GM12878 (cell line): Measurements from ENCODE around the gene LMX1B. TPM values are rescaled to one million over a fixed set of nuclear protein-coding genes. Genes with fewer than 3 reads are reported as not detected.

Source experiments
- ATAC-seq: fragments of 200-7000 bp; cut with Tn5 transposase; 3 replicates; pipeline ENCODE4 v1.9.1; 2020; ENCODE audit warnings: mild to moderate bottlenecking, moderate library complexity
- BruUV-seq: library from RNA; stranded (reverse); fragments of 400-500 nt; replicated peaks from 2 replicates; lab custom pipeline; 2021; lab: Mats Ljungman, UMichigan
- CTCF ChIA-PET: fragments of 300-600 bp; sonication (Branson Sonifier 250); formaldehyde crosslinking; extraction: SDS; loops from one replicate; lab custom pipeline; 2021; ENCODE audit warnings: inconsistent platforms; lab: Yijun Ruan, JAX
- POLR2A ChIA-PET: fragments of 350-600 bp; formaldehyde crosslinking; extraction: SDS; loops from one replicate; lab custom pipeline; 2021; ENCODE audit warnings: inconsistent platforms; lab: Charles Lee
- RAD21 ChIA-PET: fragments of 300-600 bp; sonication (Branson Sonifier 250); formaldehyde crosslinking; loops from one replicate; lab custom pipeline; 2023; ENCODE audit warnings: antibody characterized with exemption; ENCODE audit not compliant: unreplicated experiment; lab: Charles Lee
- SMC1A ChIA-PET: fragments of 300-600 bp; sonication (Branson Sonifier 250); formaldehyde crosslinking; loops from one replicate; lab custom pipeline; 2023; ENCODE audit not compliant: unreplicated experiment, uncharacterized antibody; lab: Charles Lee
- DNase-seq: peaks from one replicate; pipeline ENCODE4 v3.0.0-alpha.2; 2011; ENCODE audit warnings: low read depth, low spot score
- FAIRE-seq: peaks from 3 replicates; lab custom pipeline; 2011; peaks lifted over from hg19 to GRCh38; lab: Jason Lieb, UNC
- H2AFZ ChIP-seq: 2 replicates; pipeline ENCODE4 v1.6.0; 2011; ENCODE audit warnings: low read depth, low read length, control low read depth; ENCODE audit not compliant: control insufficient read depth
- H3K27ac ChIP-seq: 2 replicates; pipeline ENCODE4 v1.5.1; 2011; ENCODE audit warnings: control low read depth; ENCODE audit not compliant: control insufficient read depth, insufficient read depth
- H3K27me3 ChIP-seq, 2 experiments: replicated peaks in 1 of 2; 2 replicates each; pipeline versions ENCODE4 v1.6.0 to v1.6.1; 2011; ENCODE audit warnings: low read length in 1 of 2; ENCODE audit not compliant: control insufficient read depth in 2 of 2, insufficient read depth in 2 of 2
- H3K36me3 ChIP-seq, 2 experiments: 2 replicates each; pipeline ENCODE4 v1.5.1; 2011; ENCODE audit warnings: low read length in 1 of 2; ENCODE audit not compliant: control insufficient read depth in 2 of 2, insufficient read depth in 2 of 2
- H3K4me1 ChIP-seq: 2 replicates; pipeline ENCODE4 v1.6.1; 2011; ENCODE audit warnings: mild to moderate bottlenecking, low read length, moderate library complexity, mixed read lengths; ENCODE audit not compliant: control insufficient read depth, insufficient read depth
- H3K4me2 ChIP-seq: 2 replicates; pipeline ENCODE4 v1.6.0; 2011; ENCODE audit warnings: control low read depth; ENCODE audit not compliant: control insufficient read depth, insufficient read depth
- H3K4me3 ChIP-seq: fragments of 200-600 bp; sonication (generic); 2 replicates; pipeline ENCODE4 v1.5.1; 2016
- H3K79me2 ChIP-seq: 2 replicates; pipeline ENCODE4 v1.6.0; 2011; ENCODE audit warnings: low read length; ENCODE audit not compliant: control insufficient read depth, insufficient read depth
- H3K9ac ChIP-seq: 2 replicates; pipeline ENCODE4 v1.8.0; 2011; ENCODE audit warnings: low read length, control low read depth, mixed read lengths; ENCODE audit not compliant: control insufficient read depth, insufficient read depth
- H3K9me3 ChIP-seq: replicated peaks from 3 replicates; pipeline ENCODE4 v1.5.1; 2011; ENCODE audit warnings: mild to moderate bottlenecking, low read length; ENCODE audit not compliant: control insufficient read depth, insufficient read depth
- H4K20me1 ChIP-seq: 2 replicates; pipeline ENCODE4 v1.6.0; 2011; ENCODE audit not compliant: control insufficient read depth, insufficient read depth
- ATF7 ChIP-seq: fragments of 450-650 bp; IDR thresholded peaks from 2 replicates; pipeline ENCODE4 v1.6.1; 2016; ENCODE audit warnings: low read depth, mild to moderate bottlenecking
- CBX5 ChIP-seq: sonication (generic); IDR thresholded peaks from 2 replicates; pipeline ENCODE4 v1.6.1; 2016; ENCODE audit warnings: low read depth, moderate library complexity, mild to moderate bottlenecking, inconsistent platforms
- CEBPB ChIP-seq, 2 experiments: fragments of 150-350 bp in 1 of 2; IDR thresholded peaks; 2 replicates each; pipeline ENCODE4 v1.6.1; 2012 to 2014; ENCODE audit warnings: low read depth in 2 of 2, low read length in 2 of 2, borderline replicate concordance in 1 of 2, inconsistent platforms in 1 of 2
- MYB ChIP-seq: fragments of 150-350 bp; IDR thresholded peaks from 2 replicates; pipeline ENCODE4 v1.6.1; 2014; ENCODE audit warnings: mild to moderate bottlenecking, low read depth, low read length, borderline replicate concordance
- NR2C2 ChIP-seq: IDR thresholded peaks from 2 replicates; pipeline ENCODE4 v1.6.1; 2011; ENCODE audit warnings: borderline replicate concordance, low read depth; ENCODE audit not compliant: control insufficient read depth, insufficient read length
- PBX3 ChIP-seq: IDR thresholded peaks from 2 replicates; pipeline ENCODE4 v1.6.1; 2011; ENCODE audit warnings: mild to moderate bottlenecking, low read depth, low read length, moderate library complexity; ENCODE audit not compliant: insufficient replicate concordance
- RCOR1 ChIP-seq: conservative IDR thresholded peaks from 2 replicates; pipeline ENCODE4 v1.6.1; 2012; ENCODE audit warnings: low read depth, low read length, improper control_type of control experiment
- YY1 ChIP-seq: IDR thresholded peaks from 2 replicates; pipeline ENCODE4 v1.6.1; 2011; ENCODE audit warnings: low read depth, mild to moderate bottlenecking, low read length
- ZBTB4 ChIP-seq: fragments of 450-650 bp; formaldehyde crosslinking; IDR thresholded peaks from 2 replicates; pipeline ENCODE4 v1.4.0; 2022; ENCODE audit warnings: mild to moderate bottlenecking, moderate library complexity
- ZNF24 ChIP-seq: fragments of 450-650 bp; IDR thresholded peaks from 2 replicates; pipeline ENCODE4 v1.6.1; 2017; ENCODE audit warnings: antibody characterized with exemption, mild to moderate bottlenecking
- ZNF274 ChIP-seq: IDR thresholded peaks from one replicate; pipeline ENCODE4 v1.8.0; 2011; ENCODE audit not compliant: insufficient read length, insufficient read depth
- ZSCAN29 ChIP-seq: fragments of 450-650 bp; IDR thresholded peaks from 2 replicates; pipeline ENCODE4 v1.6.1; 2017; ENCODE audit warnings: mild to moderate bottlenecking, moderate library complexity
- WGBS: methylation state at CpG from one replicate; pipeline ENCODE4 v1.1.6; 2016; ENCODE audit warnings: low lambda C conversion rate; ENCODE audit not compliant: insufficient replicate concordance, insufficient coverage; ENCODE audit errors: missing lambda C conversion rate; 5-methylcytosine and 5-hydroxymethylcytosine counted together
- in situ Hi-C: fragments of 300-500 bp; cut with MboI; formaldehyde crosslinking; loops from 9 replicates; pipeline ENCODE4 v1.14.3; 2018; ENCODE audit warnings: mixed read lengths
- intact Hi-C: fragments of 100-400 bp; cut with micrococcal nuclease; formaldehyde crosslinking; loops from one replicate; pipeline ENCODE4 v1.14.2; 2022; ENCODE audit not compliant: unreplicated experiment
- polyA plus RNA-seq, 11 experiments: library from polyadenylated mRNA; depleted of rRNA in 4 of 11; unstranded in 6 of 11; stranded (reverse) in 5 of 11; fragments of >200 nt; fragmentation: Nextera tagmentation in 4 of 11; fragmentation: Illumina TruSeq in 1 of 11; extraction: Ambion mirVana in 4 of 11; extraction: Trizol in 1 of 11; gene quantifications; 1 replicate in 1 of 11; 2 replicates in 10 of 11; pipeline versions ENCODE4 v1.2.1 to v1.2.3, GENCODE V29; 2011 to 2016; ENCODE audit warnings: inconsistent platforms in 2 of 11, missing spikeins in 2 of 11, low read depth in 1 of 11
- total RNA-seq, 4 experiments: library from RNA; depleted of rRNA in 3 of 4; stranded (reverse); fragments of >200 nt in 3 of 4; fragmentation: Illumina TruSeq in 1 of 4; extraction: Trizol in 1 of 4; gene quantifications; 2 replicates each; pipeline versions ENCODE4 v1.2.1 to v1.2.3, GENCODE V29; 2013 to 2021
- TF ChIP-seq, protein P1 (sequence below): IDR thresholded peaks from 2 replicates; pipeline ENCODE4 v1.6.1; 2011; ENCODE audit warnings: borderline replicate concordance, low read depth, mild to moderate bottlenecking, moderate library complexity, low read length; ENCODE audit not compliant: insufficient read depth, poor library complexity, severe bottlenecking
- TF ChIP-seq, protein P2 (sequence below): fragments of 450-650 bp; IDR thresholded peaks from 2 replicates; pipeline ENCODE4 v1.6.1; 2017; ENCODE audit warnings: mild to moderate bottlenecking, moderate library complexity

Gene LMX1B
- total and polyA plus RNA-seq, 10 of the 15 experiments (the other 5 are each of a cell fraction or from before 2014, with no cell fraction given): not detected

DNA sequence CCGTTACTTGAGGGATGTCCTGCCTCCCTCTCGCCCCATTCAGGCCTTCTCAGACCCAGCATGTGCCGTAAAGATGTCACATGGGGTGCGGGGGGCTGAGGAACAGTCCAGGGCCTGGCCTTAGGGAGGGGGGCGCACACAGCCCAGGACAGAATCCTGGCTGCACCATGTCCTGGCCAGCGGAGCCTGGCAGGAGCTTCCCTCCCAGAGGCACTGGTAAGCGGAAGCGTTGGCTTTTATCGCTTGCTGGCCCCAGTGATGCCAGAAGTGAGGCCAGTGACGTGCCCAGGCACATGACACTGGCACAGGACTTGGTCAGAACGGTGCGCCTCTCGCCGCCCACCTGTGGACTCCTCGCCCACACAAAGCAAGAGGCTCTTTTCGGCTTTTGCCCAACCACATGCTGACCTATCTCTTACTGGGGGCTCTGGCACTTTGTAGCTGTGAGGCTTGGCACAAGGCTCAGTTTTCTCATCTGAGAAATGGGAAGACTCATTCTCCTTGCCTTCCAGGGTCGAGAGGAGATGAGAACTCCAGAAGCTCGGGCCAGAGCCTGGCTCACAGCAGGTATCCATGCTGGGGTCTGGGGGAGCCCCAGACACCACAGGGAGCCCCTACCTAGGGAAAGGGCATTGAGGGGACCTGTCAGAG lies 59.0 kb downstream of the LMX1B start:
- ChIA-PET SMC1A (no interaction called here), CTCF (no interaction called here), POLR2A (no interaction called here), RAD21 (no interaction called here)
- no peak overlapping the region for H3K27ac ChIP-seq
- H4K20me1 ChIP-seq: no peaks in the 10 kb centered on the region
- WGBS: 18% methylated on average over 14 of the region's 18 CpGs
- no peak for FAIRE-seq
- no peaks in the 10 kb centered on the region for H3K9me3 ChIP-seq
- H2AFZ ChIP-seq: no peak overlapping the region
- peaks cover 20 to 23% of the 10 kb centered on the region in 2 experiments; a peak in 3 of 4 replicates for H3K27me3 ChIP-seq
- no peak for DNase-seq
- no peaks in the 10 kb centered on the region for H3K36me3 ChIP-seq
- no peak overlapping the region for H3K4me3 ChIP-seq
- BruUV-seq: no TSS peak
- in situ Hi-C loops: no loop called here
- no peak for ATAC-seq
- H3K4me1 ChIP-seq: no peaks in the 10 kb centered on the region
- no peak overlapping the region for H3K4me2 ChIP-seq
- no peaks in the 10 kb centered on the region for H3K79me2 ChIP-seq
- intact Hi-C loops: no loop called here
- no peak overlapping the region for H3K9ac ChIP-seq
- TF ChIP-seq RCOR1 (no peak), ATF7 (no peak), PBX3 (no peak), CEBPB (IDR thresholded peaks at IDR 0.05; ENCODE audit: borderline replicate concordance in 1 of 2, low read depth in 2 of 2, low read length in 2 of 2) (no peak), ZNF274 (no peak), CBX5 (no peak), NR2C2 (no peak), YY1 (no peak), MYB (no peak), ZNF24 (no peak), ZBTB4 (CRISPR knock-in tag) (no peak), ZSCAN29 (no peak)
- TF ChIP-seq, protein P1, sequence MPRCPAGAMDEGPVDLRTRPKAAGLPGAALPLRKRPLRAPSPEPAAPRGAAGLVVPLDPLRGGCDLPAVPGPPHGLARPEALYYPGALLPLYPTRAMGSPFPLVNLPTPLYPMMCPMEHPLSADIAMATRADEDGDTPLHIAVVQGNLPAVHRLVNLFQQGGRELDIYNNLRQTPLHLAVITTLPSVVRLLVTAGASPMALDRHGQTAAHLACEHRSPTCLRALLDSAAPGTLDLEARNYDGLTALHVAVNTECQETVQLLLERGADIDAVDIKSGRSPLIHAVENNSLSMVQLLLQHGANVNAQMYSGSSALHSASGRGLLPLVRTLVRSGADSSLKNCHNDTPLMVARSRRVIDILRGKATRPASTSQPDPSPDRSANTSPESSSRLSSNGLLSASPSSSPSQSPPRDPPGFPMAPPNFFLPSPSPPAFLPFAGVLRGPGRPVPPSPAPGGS: no peak
- TF ChIP-seq, protein P2, sequence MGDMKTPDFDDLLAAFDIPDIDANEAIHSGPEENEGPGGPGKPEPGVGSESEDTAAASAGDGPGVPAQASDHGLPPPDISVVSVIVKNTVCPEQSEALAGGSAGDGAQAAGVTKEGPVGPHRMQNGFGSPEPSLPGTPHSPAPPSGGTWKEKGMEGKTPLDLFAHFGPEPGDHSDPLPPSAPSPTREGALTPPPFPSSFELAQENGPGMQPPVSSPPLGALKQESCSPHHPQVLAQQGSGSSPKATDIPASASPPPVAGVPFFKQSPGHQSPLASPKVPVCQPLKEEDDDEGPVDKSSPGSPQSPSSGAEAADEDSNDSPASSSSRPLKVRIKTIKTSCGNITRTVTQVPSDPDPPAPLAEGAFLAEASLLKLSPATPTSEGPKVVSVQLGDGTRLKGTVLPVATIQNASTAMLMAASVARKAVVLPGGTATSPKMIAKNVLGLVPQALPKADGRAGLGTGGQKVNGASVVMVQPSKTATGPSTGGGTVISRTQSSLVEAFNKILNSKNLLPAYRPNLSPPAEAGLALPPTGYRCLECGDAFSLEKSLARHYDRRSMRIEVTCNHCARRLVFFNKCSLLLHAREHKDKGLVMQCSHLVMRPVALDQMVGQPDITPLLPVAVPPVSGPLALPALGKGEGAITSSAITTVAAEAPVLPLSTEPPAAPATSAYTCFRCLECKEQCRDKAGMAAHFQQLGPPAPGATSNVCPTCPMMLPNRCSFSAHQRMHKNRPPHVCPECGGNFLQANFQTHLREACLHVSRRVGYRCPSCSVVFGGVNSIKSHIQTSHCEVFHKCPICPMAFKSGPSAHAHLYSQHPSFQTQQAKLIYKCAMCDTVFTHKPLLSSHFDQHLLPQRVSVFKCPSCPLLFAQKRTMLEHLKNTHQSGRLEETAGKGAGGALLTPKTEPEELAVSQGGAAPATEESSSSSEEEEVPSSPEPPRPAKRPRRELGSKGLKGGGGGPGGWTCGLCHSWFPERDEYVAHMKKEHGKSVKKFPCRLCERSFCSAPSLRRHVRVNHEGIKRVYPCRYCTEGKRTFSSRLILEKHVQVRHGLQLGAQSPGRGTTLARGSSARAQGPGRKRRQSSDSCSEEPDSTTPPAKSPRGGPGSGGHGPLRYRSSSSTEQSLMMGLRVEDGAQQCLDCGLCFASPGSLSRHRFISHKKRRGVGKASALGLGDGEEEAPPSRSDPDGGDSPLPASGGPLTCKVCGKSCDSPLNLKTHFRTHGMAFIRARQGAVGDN: no peak
